Adrenal gland (tissue), 12 donors: ENCODE measurements around the gene SOX8. TPM values are rescaled to one million over a fixed set of nuclear protein-coding genes. Genes with fewer than 3 reads are reported as not detected.

Experiments
- DNase-seq, 7 donors: peaks; one replicate each; pipeline ENCODE4 v3.0.0-alpha.2; 2019 to 2020
- H3K27ac ChIP-seq, 5 donors: fragments of 200-600 bp; sonication (generic) in 4 of 5; 1 replicate in 3 of 5; 2 replicates in 2 of 5; pipeline versions ENCODE4 v1.5.1 to v1.8.0; 2016 to 2020; ENCODE audit warnings: mild to moderate bottlenecking in 1 of 5
- H3K27me3 ChIP-seq: fragments of 200-600 bp; 2 replicates; pipeline ENCODE4 v1.8.0; 2021
- H3K36me3 ChIP-seq, 2 donors: fragments of 200-600 bp; replicated peaks in 1 of 2; 1 replicate in 1 of 2; 2 replicates in 1 of 2; pipeline versions ENCODE4 v1.5.1 to v1.8.0; 2018 to 2022
- H3K4me1 ChIP-seq, 2 donors: fragments of 200-600 bp; replicated peaks in 1 of 2; 1 replicate in 1 of 2; 2 replicates in 1 of 2; pipeline versions ENCODE4 v1.5.1 to v1.8.0; 2018 to 2021
- H3K4me3 ChIP-seq, 4 donors: fragments of 200-600 bp; sonication (generic) in 3 of 4; one replicate each; pipeline ENCODE4 v1.5.1; 2016 to 2018
- H3K9me3 ChIP-seq, 3 donors: fragments of 200-600 bp; sonication (generic) in 1 of 3; replicated peaks in 1 of 3; 1 replicate in 2 of 3; 2 replicates in 1 of 3; pipeline versions ENCODE4 v1.5.1 to v1.8.0; 2016 to 2021
- POLR2A ChIP-seq, 2 donors: fragments of 450-650 bp; IDR thresholded peaks; one replicate each; pipeline ENCODE4 v1.6.1; 2017; ENCODE audit warnings: antibody characterized with exemption in 2 of 2, mild to moderate bottlenecking in 2 of 2, moderate library complexity in 1 of 2
- WGBS, 4 donors: extraction: QIAGEN DNeasy Blood & Tissue Kit in 2 of 4; methylation state at CpG; one replicate each; pipeline versions ENCODE4 v1.1.5 to v1.1.7; 2013 to 2017; 5-methylcytosine and 5-hydroxymethylcytosine counted together
- intact Hi-C, 2 donors: fragments of 100-400 bp; cut with DNase I; formaldehyde crosslinking; loops; one replicate each; pipeline versions ENCODE4 v1.14.1 to v1.15.0; 2022 to 2023
- polyA plus RNA-seq, 3 donors: library from polyadenylated mRNA; stranded (reverse); fragments of 200-250 nt in 2 of 3; fragments of 350-450 nt in 1 of 3; fragmentation: Illumina TruSeq in 1 of 3; extraction: RNeasy Lipid Tissue Mini Kit (QIAGEN cat#74804) in 1 of 3; gene quantifications; one replicate each; pipeline ENCODE4 v1.2.3, GENCODE V29; 2013 to 2014
- total RNA-seq, 9 donors: library from RNA; depleted of rRNA in 4 of 9; stranded (reverse); fragments of >200 nt in 4 of 9; fragments of 120-200 nt in 1 of 9; fragmentation: NEBNext Ultra II Directional in 1 of 9; extraction: Animal tissue kit (Norgen Biotek cat#: 25700) in 1 of 9; gene quantifications; one replicate each; pipeline versions ENCODE4 v1.1.0 to v1.2.4, GENCODE V29; 2013 to 2023
- TF ChIP-seq, protein P1 (sequence below), 6 experiments: fragments of 450-650 bp in 4 of 6; fragments of 200-600 bp in 2 of 6; sonication (generic) in 1 of 6; IDR thresholded peaks; 1 replicate in 5 of 6; 2 replicates in 1 of 6; pipeline versions ENCODE4 v1.5.1 to v1.8.0; 2016 to 2021; ENCODE audit warnings: antibody characterized with exemption in 6 of 6, mild to moderate bottlenecking in 2 of 6, moderate library complexity in 1 of 6
- donor health status: healthy with polysubstance abuse.
- donor health status: Bipolar disorder and iron deficiency.
- donor health status: DM: yes; HTN: yes; CAD: no.
- donor health status: DM: no; HTN: no; CAD: no.
- donor health status: DM: no; HTN: no; CAD: no.
- donor health status: DM: yes; HTN: yes; CAD: no.

The SOX8 gene
- total and polyA plus RNA-seq, 12 donors = 0.04 to 2.1 (median 0.69) TPM

GRCh38 chr16:999677-1000076 lies 18.1 kb downstream of the SOX8 start:
- TF ChIP-seq POLR2A (IDR thresholded peaks at IDR 0.05) = no peak
- TF ChIP-seq, protein P1, sequence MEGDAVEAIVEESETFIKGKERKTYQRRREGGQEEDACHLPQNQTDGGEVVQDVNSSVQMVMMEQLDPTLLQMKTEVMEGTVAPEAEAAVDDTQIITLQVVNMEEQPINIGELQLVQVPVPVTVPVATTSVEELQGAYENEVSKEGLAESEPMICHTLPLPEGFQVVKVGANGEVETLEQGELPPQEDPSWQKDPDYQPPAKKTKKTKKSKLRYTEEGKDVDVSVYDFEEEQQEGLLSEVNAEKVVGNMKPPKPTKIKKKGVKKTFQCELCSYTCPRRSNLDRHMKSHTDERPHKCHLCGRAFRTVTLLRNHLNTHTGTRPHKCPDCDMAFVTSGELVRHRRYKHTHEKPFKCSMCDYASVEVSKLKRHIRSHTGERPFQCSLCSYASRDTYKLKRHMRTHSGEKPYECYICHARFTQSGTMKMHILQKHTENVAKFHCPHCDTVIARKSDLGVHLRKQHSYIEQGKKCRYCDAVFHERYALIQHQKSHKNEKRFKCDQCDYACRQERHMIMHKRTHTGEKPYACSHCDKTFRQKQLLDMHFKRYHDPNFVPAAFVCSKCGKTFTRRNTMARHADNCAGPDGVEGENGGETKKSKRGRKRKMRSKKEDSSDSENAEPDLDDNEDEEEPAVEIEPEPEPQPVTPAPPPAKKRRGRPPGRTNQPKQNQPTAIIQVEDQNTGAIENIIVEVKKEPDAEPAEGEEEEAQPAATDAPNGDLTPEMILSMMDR (IDR thresholded peaks at IDR 0.05) = no peak
- intact Hi-C loops = no loop called here
- 86 to 100% (median 91%) methylated on average over 4 to 11 of the region's 11 CpGs for WGBS, 4 donors
- no peaks in the 10 kb centered on the region for H3K36me3 ChIP-seq
- no peak overlapping the region for H3K27ac ChIP-seq
- H3K4me1 ChIP-seq = peaks cover 0 to 4% of the 10 kb centered on the region in 2 donors
- peaks cover 0 to 10% (median 0%) of the 10 kb centered on the region in 3 donors for H3K9me3 ChIP-seq
- DNase-seq = no peak
- peaks cover 5% of the 10 kb centered on the region for H3K27me3 ChIP-seq
- H3K4me3 ChIP-seq = no peak overlapping the region

GRCh38 chr16:1000608-1001007 lies 19.0 kb downstream of the SOX8 start:
- Histone ChIP-seq H3K27ac (no peak overlapping the region), H3K4me3 (no peak overlapping the region), H3K4me1 (peaks cover 0 to 4% of the 10 kb centered on the region in 2 donors), H3K9me3 (peaks cover 0 to under 1% (median 0%) of the 10 kb centered on the region in 3 donors), H3K36me3 (no peaks in the 10 kb centered on the region), H3K27me3 (peaks cover 5% of the 10 kb centered on the region)
- TF ChIP-seq POLR2A (IDR thresholded peaks at IDR 0.05) = no peak
- TF ChIP-seq, protein P1 (IDR thresholded peaks at IDR 0.05) = no peak
- intact Hi-C loops = no loop called here
- 83 to 100% (median 93%) methylated on average over 3 to 17 of the region's 17 CpGs for WGBS, 4 donors
- no peak for DNase-seq

- H3K27me3 ChIP-seq = peaks cover 5% of the 10 kb centered on the region
- H3K9me3 ChIP-seq = no peaks in the 10 kb centered on the region
- 80 to 98% (median 95%) methylated on average over 1 to 11 of the region's 11 CpGs; no CpG with 5 or more reads in 1 of the 4 donors for WGBS, 4 donors
- no peaks in the 10 kb centered on the region for H3K36me3 ChIP-seq
- no peak overlapping the region for H3K27ac ChIP-seq
- peaks cover 0 to 4% of the 10 kb centered on the region in 2 donors for H3K4me1 ChIP-seq
- H3K4me3 ChIP-seq = no peak overlapping the region
- DNase-seq = no peak
- intact Hi-C loops = no loop called here
- TF ChIP-seq, protein P1 (IDR thresholded peaks at IDR 0.05) = no peak
- no peak for TF ChIP-seq POLR2A (IDR thresholded peaks at IDR 0.05)
Measured at GRCh38 chr16:1001096-1001495, 19.5 kb downstream of the SOX8 start.

- Histone ChIP-seq H3K36me3 (no peaks in the 10 kb centered on the region), H3K9me3 (no peaks in the 10 kb centered on the region), H3K4me3 (no peak overlapping the region), H3K27ac (peak overlapping the region in 3 of 5 donors; percentile 43 to 87 (median 47)), H3K4me1 (peaks cover 0 to 4% of the 10 kb centered on the region in 2 donors), H3K27me3 (no peaks in the 10 kb centered on the region)
- TF ChIP-seq POLR2A (IDR thresholded peaks at IDR 0.05) = peak in 1 of 2 donors; percentile 46
- TF ChIP-seq, protein P1 (IDR thresholded peaks at IDR 0.05) = no peak
- intact Hi-C loops = no loop called here
- WGBS, 4 donors = 54 to 64% (median 59%) methylated on average over 34 to 46 of the region's 46 CpGs
- peak; percentile 85 to 94 (median 91) for DNase-seq
Measured at GRCh38 chr16:1002399-1003166, 21.0 kb downstream of the SOX8 start.
